Mononuclear cell (primary cell): ENCODE measurements around the gene C12orf75. TPM values are rescaled to one million over a fixed set of nuclear protein-coding genes. Genes with fewer than 3 reads are reported as not detected.
"Not testable (repeated sequence)": the region's sequence is repeated elsewhere in the genome, so short reads cannot be mapped to it uniquely, and the experiment has no call there.

Experiments
- H3K27me3 ChIP-seq: 2 replicates; pipeline ENCODE4 v1.6.0; 2011; ENCODE audit warnings: low read length, control low read depth; ENCODE audit not compliant: insufficient read depth
- H3K4me1 ChIP-seq: 2 replicates; pipeline ENCODE4 v1.5.1; 2011; ENCODE audit warnings: mild to moderate bottlenecking, low read length, control low read depth; ENCODE audit not compliant: insufficient read depth
- H3K4me3 ChIP-seq: 2 replicates; pipeline ENCODE4 v1.5.1; 2011; ENCODE audit warnings: mild to moderate bottlenecking, low read length, moderate library complexity
- H3K9me3 ChIP-seq: 2 replicates; pipeline ENCODE4 v1.5.1; 2011; ENCODE audit warnings: low read depth, mild to moderate bottlenecking, control low read depth, low read length
- total RNA-seq: library from RNA; depleted of rRNA; stranded (reverse); fragments of >200 nt; gene quantifications from one replicate; pipeline ENCODE4 v1.2.3, GENCODE V29; 2012

The C12orf75 gene
- total RNA-seq, 1 donor, result 39.8 TPM

GRCh38 chr12:105301696-105302095 lies 28.8 kb upstream of the C12orf75 start:
- Histone ChIP-seq H3K9me3 (no peaks in the 10 kb centered on the region), H3K27me3 (no peaks in the 10 kb centered on the region), H3K4me1 (no peaks in the 10 kb centered on the region), H3K4me3 (no peak overlapping the region)

GRCh38 chr12:105302986-105303385 lies 27.5 kb upstream of the C12orf75 start:
- not testable (repeated sequence) for H3K4me3 ChIP-seq, H3K9me3 ChIP-seq, H3K27me3 ChIP-seq, H3K4me1 ChIP-seq

GRCh38 chr12:105304626-105305025 lies 25.9 kb upstream of the C12orf75 start:
- H3K9me3 ChIP-seq, H3K4me1 ChIP-seq, H3K4me3 ChIP-seq, H3K27me3 ChIP-seq: not testable (repeated sequence)

GRCh38 chr12:105307601-105308314 lies 22.7 kb upstream of the C12orf75 start:
- H3K27me3 ChIP-seq, H3K4me1 ChIP-seq, H3K4me3 ChIP-seq, H3K9me3 ChIP-seq: not testable (repeated sequence)

GRCh38 chr12:105308839-105309238 lies 21.7 kb upstream of the C12orf75 start:
- not testable (repeated sequence) for H3K4me3 ChIP-seq, H3K27me3 ChIP-seq, H3K9me3 ChIP-seq, H3K4me1 ChIP-seq

- H3K9me3 ChIP-seq, H3K27me3 ChIP-seq, H3K4me3 ChIP-seq, H3K4me1 ChIP-seq: not testable (repeated sequence)
These were observed 21.1 kb upstream of the C12orf75 start for GRCh38 chr12:105309384-105309783.

GRCh38 chr12:105310476-105311085 lies 19.9 kb upstream of the C12orf75 start:
- not testable (repeated sequence) for H3K4me3 ChIP-seq, H3K27me3 ChIP-seq, H3K4me1 ChIP-seq, H3K9me3 ChIP-seq

- not testable (repeated sequence) for H3K4me3 ChIP-seq, H3K27me3 ChIP-seq, H3K4me1 ChIP-seq, H3K9me3 ChIP-seq
These were observed 18.6 kb upstream of the C12orf75 start for GRCh38 chr12:105311936-105312335.

- not testable (repeated sequence) for H3K4me1 ChIP-seq, H3K27me3 ChIP-seq, H3K4me3 ChIP-seq, H3K9me3 ChIP-seq
These were observed 16.7 kb upstream of the C12orf75 start for GRCh38 chr12:105313755-105314154.

- no peaks in the 10 kb centered on the region for H3K27me3 ChIP-seq
- H3K4me1 ChIP-seq, result no peaks in the 10 kb centered on the region
- H3K9me3 ChIP-seq, result no peaks in the 10 kb centered on the region
- H3K4me3 ChIP-seq, result no peak overlapping the region
These were observed 15.4 kb upstream of the C12orf75 start for GRCh38 chr12:105315130-105315529.

GRCh38 chr12:105315726-105316125 lies 14.8 kb upstream of the C12orf75 start:
- no peak overlapping the region for H3K4me3 ChIP-seq
- H3K27me3 ChIP-seq, result no peaks in the 10 kb centered on the region
- H3K4me1 ChIP-seq, result no peaks in the 10 kb centered on the region
- H3K9me3 ChIP-seq, result no peaks in the 10 kb centered on the region

- H3K27me3 ChIP-seq, result no peaks in the 10 kb centered on the region
- no peak overlapping the region for H3K4me3 ChIP-seq
- H3K9me3 ChIP-seq, result no peaks in the 10 kb centered on the region
- no peaks in the 10 kb centered on the region for H3K4me1 ChIP-seq
These were observed 13.3 kb upstream of the C12orf75 start for GRCh38 chr12:105316931-105317852.

GRCh38 chr12:105317942-105318621 lies 12.4 kb upstream of the C12orf75 start:
- H3K4me1 ChIP-seq, result no peaks in the 10 kb centered on the region
- no peak overlapping the region for H3K4me3 ChIP-seq
- H3K9me3 ChIP-seq, result no peaks in the 10 kb centered on the region
- H3K27me3 ChIP-seq, result no peaks in the 10 kb centered on the region

GRCh38 chr12:105318651-105319483 lies 11.6 kb upstream of the C12orf75 start:
- Histone ChIP-seq H3K9me3 (no peaks in the 10 kb centered on the region), H3K4me1 (no peaks in the 10 kb centered on the region), H3K4me3 (no peak overlapping the region), H3K27me3 (no peaks in the 10 kb centered on the region)
